ENCODE data around the gene RAB23. TPM values are rescaled to one million over a fixed set of nuclear protein-coding genes. Genes with fewer than 3 reads are reported as not detected.

Gene RAB23
- total RNA-seq, 4 donors from 2014 or later = 21.7 to 28.5 (median 25.1) TPM

DNA sequence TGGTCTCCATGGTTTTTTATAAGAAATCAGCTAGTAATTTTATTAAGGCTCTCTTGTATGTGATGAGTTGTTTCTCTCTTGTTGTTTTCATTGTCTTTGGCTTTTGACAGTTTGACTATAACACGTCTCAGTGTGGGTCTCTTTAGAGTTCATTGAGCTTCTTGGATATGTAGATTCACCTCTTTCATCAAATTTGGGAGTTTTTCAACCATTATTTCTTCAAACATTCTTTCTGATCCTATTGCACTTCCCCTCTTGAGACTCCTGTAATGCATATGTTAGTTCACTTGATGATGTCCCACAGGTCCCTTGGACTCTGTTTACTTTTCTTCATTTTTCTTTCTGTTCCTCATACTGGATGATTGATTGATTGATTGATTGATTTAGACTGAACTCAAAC lies 57.0 kb downstream of the RAB23 start:
- Histone ChIP-seq H3K4me1 (no peaks in the 10 kb centered on the region), H3K27ac (no peak overlapping the region), H3K4me3 (no peak overlapping the region), H3K36me3 (peaks cover 0 to 21% (median 3%) of the 10 kb centered on the region in 4 donors), H3K9me3 (peaks cover 7 to 11% of the 10 kb centered on the region in 2 donors), H3K27me3 (no peaks in the 10 kb centered on the region)
- DNase-seq = no peak
- intact Hi-C loops (cut with DNase I; ENCODE audit: low total_unique reads) (loop anchor here (10.0 kb wide), 1 partner anchor 260 kb away; no protein-coding TSS in a partner anchor), in situ Hi-C loops (cut with MboI; ENCODE audit: low pct_ligation_motif_present in 1 of 4, low pct_unique_long_range_greater_than_20kb in 1 of 4, low sequenced_read_pairs in 3 of 4) (no loop called here)
- TF ChIP-seq EP300 (IDR thresholded peaks at IDR 0.05; ENCODE audit: low read depth) = no peak
- no peak for TF ChIP-seq POLR2A (IDR thresholded peaks at IDR 0.05)
- no peak for TF ChIP-seq POLR2AphosphoS5 (IDR thresholded peaks at IDR 0.05)
- no peak for TF ChIP-seq CTCF (IDR thresholded peaks at IDR 0.05)
- WGBS, 2 donors (ENCODE audit: low coverage in 1 of 2) = 100% methylated on average over 1 of the region's 1 CpG

GRCh38 chr6:57163956-57164355 lies 58.2 kb downstream of the RAB23 start:
- Histone ChIP-seq H3K9me3 (peaks cover 7 to 11% of the 10 kb centered on the region in 2 donors), H3K4me3 (no peak overlapping the region), H3K36me3 (peaks cover 0 to 21% (median 3%) of the 10 kb centered on the region in 4 donors), H3K27me3 (no peaks in the 10 kb centered on the region), H3K27ac (no peak overlapping the region), H3K4me1 (no peaks in the 10 kb centered on the region)
- TF ChIP-seq EP300 (IDR thresholded peaks at IDR 0.05; ENCODE audit: low read depth) (no peak), POLR2AphosphoS5 (IDR thresholded peaks at IDR 0.05) (no peak), POLR2A (IDR thresholded peaks at IDR 0.05) (no peak), CTCF (IDR thresholded peaks at IDR 0.05) (no peak)
- WGBS, 2 donors (ENCODE audit: low coverage in 1 of 2) = 82 to 95% methylated on average over 2 of the region's 2 CpGs
- in situ Hi-C loops (cut with MboI; ENCODE audit: low pct_ligation_motif_present in 1 of 4, low pct_unique_long_range_greater_than_20kb in 1 of 4, low sequenced_read_pairs in 3 of 4) (no loop called here), intact Hi-C loops (cut with DNase I; ENCODE audit: low total_unique reads) (loop anchor here (10.0 kb wide), 1 partner anchor 259 kb away; no protein-coding TSS in a partner anchor)
- DNase-seq = no peak

DNA sequence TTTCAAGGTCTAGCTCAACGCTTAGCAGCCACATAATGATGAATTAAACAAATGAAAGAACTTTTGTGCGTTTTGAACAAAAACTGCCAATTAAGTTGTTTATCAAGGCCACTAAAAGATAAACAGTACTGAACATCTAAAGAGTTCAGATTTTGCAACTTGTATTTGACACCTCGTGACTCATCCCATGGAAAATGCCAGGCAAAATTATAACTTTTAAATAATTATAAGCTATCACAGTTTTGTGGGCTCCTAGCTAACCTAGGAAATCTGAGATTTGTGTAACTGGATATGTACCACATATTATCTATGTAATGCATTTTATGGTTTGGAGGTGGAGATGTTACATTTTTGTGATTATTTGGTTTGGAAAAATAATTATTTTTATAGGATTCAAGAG lies 59.6 kb downstream of the RAB23 start:
- in situ Hi-C loops (cut with MboI; ENCODE audit: low pct_ligation_motif_present in 1 of 4, low pct_unique_long_range_greater_than_20kb in 1 of 4, low sequenced_read_pairs in 3 of 4) (no loop called here), intact Hi-C loops (cut with DNase I; ENCODE audit: low total_unique reads) (loop anchor here (10.0 kb wide), 1 partner anchor 258 kb away; no protein-coding TSS in a partner anchor)
- Histone ChIP-seq H3K4me1 (no peaks in the 10 kb centered on the region), H3K4me3 (no peak overlapping the region), H3K36me3 (peaks cover 0 to 15% (median 5%) of the 10 kb centered on the region in 4 donors), H3K27me3 (no peaks in the 10 kb centered on the region), H3K27ac (no peak overlapping the region), H3K9me3 (peaks cover 7 to 11% of the 10 kb centered on the region in 2 donors)
- WGBS, 2 donors (ENCODE audit: low coverage in 1 of 2) = 71 to 88% methylated on average over 3 of the region's 3 CpGs
- no peak for DNase-seq
- TF ChIP-seq POLR2AphosphoS5 (IDR thresholded peaks at IDR 0.05) = no peak
- no peak for TF ChIP-seq POLR2A (IDR thresholded peaks at IDR 0.05)
- TF ChIP-seq EP300 (IDR thresholded peaks at IDR 0.05; ENCODE audit: low read depth) = no peak
- TF ChIP-seq CTCF (IDR thresholded peaks at IDR 0.05) = no peak

DNA sequence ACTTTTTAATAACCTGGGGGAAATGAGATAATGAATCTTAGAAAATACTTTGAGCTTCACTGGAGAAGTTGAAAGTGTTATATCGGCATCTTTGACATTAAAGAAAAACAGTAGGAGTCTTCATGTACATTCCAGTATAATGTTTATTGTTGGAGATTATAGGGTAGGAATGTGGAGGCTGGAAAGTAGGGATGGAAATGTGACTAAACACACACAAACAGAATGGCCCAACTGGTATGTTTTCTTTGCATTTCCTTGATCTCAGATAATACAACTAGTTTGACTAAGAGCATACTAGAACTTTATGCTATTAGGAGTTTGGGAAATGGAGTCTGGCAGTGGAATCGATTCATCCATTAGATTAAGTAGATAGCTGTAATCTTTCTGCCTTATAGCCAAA lies 60.1 kb downstream of the RAB23 start:
- WGBS, 2 donors (ENCODE audit: low coverage in 1 of 2) = 98 to 100% methylated on average over 2 of the region's 2 CpGs
- no peak overlapping the region for H3K27ac ChIP-seq
- no peaks in the 10 kb centered on the region for H3K4me1 ChIP-seq
- H3K4me3 ChIP-seq = no peak overlapping the region
- no peak for DNase-seq
- no peaks in the 10 kb centered on the region for H3K27me3 ChIP-seq
- H3K36me3 ChIP-seq = peaks cover 0 to 15% (median 6%) of the 10 kb centered on the region in 4 donors
- TF ChIP-seq CTCF (IDR thresholded peaks at IDR 0.05) = no peak
- no peak for TF ChIP-seq POLR2AphosphoS5 (IDR thresholded peaks at IDR 0.05)
- no peak for TF ChIP-seq EP300 (IDR thresholded peaks at IDR 0.05; ENCODE audit: low read depth)
- no peak for TF ChIP-seq POLR2A (IDR thresholded peaks at IDR 0.05)
- intact Hi-C loops (cut with DNase I; ENCODE audit: low total_unique reads) (loop anchor here (10.0 kb wide), 1 partner anchor 257 kb away; no protein-coding TSS in a partner anchor), in situ Hi-C loops (cut with MboI; ENCODE audit: low pct_ligation_motif_present in 1 of 4, low pct_unique_long_range_greater_than_20kb in 1 of 4, low sequenced_read_pairs in 3 of 4) (no loop called here)
- H3K9me3 ChIP-seq = peaks cover 7 to 11% of the 10 kb centered on the region in 2 donors
